ENCODE results near the gene NCOA3. TPM values are rescaled to one million over a fixed set of nuclear protein-coding genes. Genes with fewer than 3 reads are reported as not detected.

Gene NCOA3
- total and polyA plus RNA-seq, 2 of the 8 experiments (the other 6 are each of a cell fraction or from before 2014, with no cell fraction given): 7.9 to 24.7 TPM

- Histone ChIP-seq H3K18ac (ENCODE audit: extremely low read depth, low read length) (no peak overlapping the region), H2BK12ac (ENCODE audit: low read depth, low read length) (no peak overlapping the region), H3K56ac (replicated peaks; ENCODE audit: insufficient read length, low read depth, low read length) (no peak overlapping the region), H4K5ac (ENCODE audit: insufficient read length, low read depth, low read length) (no peak overlapping the region), H3K14ac (ENCODE audit: insufficient read length) (no peak overlapping the region), H2AK5ac (ENCODE audit: low read depth, low read length) (no peak overlapping the region), H3K9ac (replicated peaks in 1 of 4; ENCODE audit: extremely low read depth in 1 of 4, low read depth in 3 of 4, low read length in 3 of 4) (no peak overlapping the region), H4K20me1 (replicated peaks in 1 of 2; ENCODE audit: control insufficient read depth in 1 of 2, insufficient read depth in 2 of 2, low read length in 2 of 2) (no peaks in the 10 kb centered on the region), H3K4me3 (ENCODE audit: extremely low read depth in 1 of 4, insufficient read depth in 2 of 4, low read depth in 3 of 4, low read length in 4 of 4) (no peak overlapping the region), H3K27ac (ENCODE audit: low read depth, low read length) (no peak overlapping the region), H3K79me2 (ENCODE audit: control insufficient read depth in 1 of 2, insufficient read depth in 2 of 2, low read length in 2 of 2) (no peaks in the 10 kb centered on the region), H3K4me2 (ENCODE audit: insufficient read depth in 1 of 2, low read depth in 2 of 2, low read length in 2 of 2) (no peak overlapping the region), H2BK5ac (ENCODE audit: low read depth, low read length) (no peak overlapping the region), H3K79me1 (ENCODE audit: low read depth, low read length) (no peaks in the 10 kb centered on the region), H3K23ac (ENCODE audit: insufficient read length) (no peak overlapping the region), H3K4ac (replicated peaks; ENCODE audit: insufficient read length, low read depth, low read length) (no peak overlapping the region), H3K36me3 (ENCODE audit: control insufficient read depth in 2 of 4, insufficient read depth in 4 of 4, low read length in 3 of 4) (peaks cover 0 to 9% (median 3%) of the 10 kb centered on the region in 4 experiments; a peak in 3 of 8 replicates), H3K4me1 (replicated peaks in 1 of 4; ENCODE audit: control insufficient read depth in 3 of 4, insufficient read depth in 4 of 4, low read length in 3 of 4) (no peaks in the 10 kb centered on the region), H2BK20ac (ENCODE audit: low read length) (no peak overlapping the region), H3K9me3 (ENCODE audit: insufficient read depth in 2 of 2, low read depth in 1 of 2, low read length in 1 of 2) (peaks cover 44% of the 10 kb centered on the region in 2 experiments), H3K23me2 (ENCODE audit: low read depth, low read length) (no peaks in the 10 kb centered on the region), H2BK15ac (ENCODE audit: low read length) (no peak overlapping the region), H4K8ac (ENCODE audit: extremely low read depth, insufficient read depth, low read length) (no peak overlapping the region), H4K91ac (replicated peaks; ENCODE audit: insufficient read length, low read length) (no peak overlapping the region), H3K27me3 (replicated peaks in 1 of 4; ENCODE audit: control insufficient read depth in 3 of 4, extremely low read depth in 1 of 4, insufficient read depth in 3 of 4, low read length in 3 of 4) (no peaks in the 10 kb centered on the region), H2BK120ac (replicated peaks; ENCODE audit: low read depth, low read length) (no peak overlapping the region), H2AFZ (ENCODE audit: low read length) (no peak overlapping the region)
- FAIRE-seq (no peak), DNase-seq (ENCODE audit: low read depth in 1 of 2, low spot score in 2 of 2) (no peak)
- ChIA-PET POLR2A (ENCODE audit: partially characterized antibody) (interaction anchor here (1.1 kb wide), 1 partner anchor 15 kb away, joined by 4 read pairs; no protein-coding TSS in a partner anchor), CTCF (ENCODE audit: partially characterized antibody) (interaction anchor here (0.6 to 1.8 kb wide), 5 partner anchors 13 to 927 kb away, joined by 3 to 6 read pairs (median 4); no protein-coding TSS in a partner anchor)
- WGBS, 2 experiments (ENCODE audit: extremely low coverage in 1 of 2, insufficient coverage in 1 of 2, insufficient read length in 1 of 2, insufficient replicate concordance in 2 of 2, low coverage in 1 of 2, low lambda C conversion rate in 2 of 2, missing lambda C conversion rate in 1 of 2): 95% methylated on average over 19 of the region's 21 CpGs; no CpG with 5 or more reads in 1 of the 2 experiments
- no peak for TF ChIP-seq CREB1 (IDR thresholded peaks at IDR 0.05)
- TF ChIP-seq TBP (IDR thresholded peaks at IDR 0.05; ENCODE audit: low read depth, low read length): no peak
- no peak for TF ChIP-seq CTCF (IDR thresholded peaks at IDR 0.05; ENCODE audit: control extremely low read depth in 1 of 3, insufficient read depth in 1 of 3, low read depth in 1 of 3, low read length in 3 of 3)
- TF ChIP-seq JUND (IDR thresholded peaks at IDR 0.05; ENCODE audit: low read length): no peak
- TF ChIP-seq SIRT6 (IDR thresholded peaks at IDR 0.05; ENCODE audit: low read length): no peak
- TF ChIP-seq SP2 (IDR thresholded peaks at IDR 0.05; ENCODE audit: low read length): no peak
- no peak for TF ChIP-seq CHD1 (IDR thresholded peaks at IDR 0.05; ENCODE audit: low read depth, low read length)
- no peak for TF ChIP-seq FOSL1 (IDR thresholded peaks at IDR 0.05; ENCODE audit: insufficient read depth, low read depth, low read length)
- no peak for TF ChIP-seq TAF1 (IDR thresholded peaks at IDR 0.05; ENCODE audit: low read depth, low read length)
- no peak for TF ChIP-seq BACH1 (IDR thresholded peaks at IDR 0.05; ENCODE audit: low read length)
- no peak for TF ChIP-seq MAX (IDR thresholded peaks at IDR 0.05)
Measured at GRCh38 chr20:47694021-47694818, 192.5 kb downstream of the NCOA3 start.
